HepG2 (cell line): ENCODE results near the gene CHST4. TPM values are rescaled to one million over a fixed set of nuclear protein-coding genes. Genes with fewer than 3 reads are reported as not detected.

Source experiments
- ATAC-seq: fragments of 200-7000 bp; cut with Tn5 transposase; 3 replicates; pipeline ENCODE4 v1.9.1; 2020; ENCODE audit warnings: mild to moderate bottlenecking, moderate library complexity
- BruUV-seq: library from RNA; stranded (reverse); fragments of 400-500 nt; replicated peaks from 2 replicates; lab custom pipeline; 2021; lab: Mats Ljungman, UMichigan
- CTCF ChIA-PET: fragments of 300-600 bp; formaldehyde crosslinking; extraction: SDS; loops from one replicate; lab custom pipeline; 2021; ENCODE audit warnings: low total read pairs, inconsistent platforms, low intra/inter-chr PET ratio; lab: Yijun Ruan, JAX
- POLR2A ChIA-PET: fragments of 350-600 bp; sonication (Branson Sonifier 250); formaldehyde crosslinking; loops from one replicate; lab custom pipeline; 2020; ENCODE audit warnings: antibody characterized with exemption, inconsistent platforms; lab: Yijun Ruan, JAX
- DNase-seq: peaks from one replicate; pipeline ENCODE4 v3.0.0-alpha.2; 2015; ENCODE audit warnings: low spot score
- FAIRE-seq: peaks from 3 replicates; lab custom pipeline; 2011; peaks lifted over from hg19 to GRCh38; lab: Jason Lieb, UNC
- H2AFZ ChIP-seq: one replicate; pipeline ENCODE4 v1.6.1; 2011; ENCODE audit warnings: low read length, inconsistent platforms
- H3K27ac ChIP-seq: fragments of 300-600 bp; 3 replicates; pipeline ENCODE4 v1.8.0; 2011; ENCODE audit warnings: mixed run types, mild to moderate bottlenecking, mixed read lengths, low read length, inconsistent platforms; ENCODE audit not compliant: insufficient read depth; ENCODE audit errors: extremely low read length
- H3K27me3 ChIP-seq, 2 experiments: fragments of 200-600 bp in 1 of 2; 2 replicates in 1 of 2; 3 replicates in 1 of 2; pipeline versions ENCODE4 v1.6.0 to v1.8.0; 2011; ENCODE audit warnings: low read length in 2 of 2, mild to moderate bottlenecking in 2 of 2, moderate library complexity in 2 of 2, inconsistent platforms in 1 of 2; ENCODE audit not compliant: insufficient read depth in 2 of 2, control insufficient read depth in 1 of 2
- H3K36me3 ChIP-seq, 2 experiments: fragments of 200-600 bp in 1 of 2; replicated peaks in 1 of 2; 2 replicates in 1 of 2; 3 replicates in 1 of 2; pipeline versions ENCODE4 v1.5.1 to v1.8.0; 2011; ENCODE audit warnings: low read length in 2 of 2, inconsistent platforms in 1 of 2; ENCODE audit not compliant: insufficient read depth in 2 of 2, control insufficient read depth in 1 of 2
- H3K4me1 ChIP-seq: 2 replicates; pipeline ENCODE4 v1.5.1; 2012; ENCODE audit warnings: low read length, inconsistent platforms; ENCODE audit not compliant: insufficient read depth
- H3K4me2 ChIP-seq: 2 replicates; pipeline ENCODE4 v1.6.0; 2011; ENCODE audit warnings: low read depth, low read length, inconsistent platforms
- H3K4me3 ChIP-seq, 3 experiments: fragments of 200-600 bp in 1 of 3; sonication (generic), shearing (Covaris generic) in 1 of 3; replicated peaks in 1 of 3; 2 replicates each; pipeline ENCODE4 v1.5.1; 2011 to 2016; ENCODE audit warnings: low read length in 3 of 3, inconsistent platforms in 2 of 3, low read depth in 2 of 3, mild to moderate bottlenecking in 2 of 3, control low read depth in 1 of 3, mixed read lengths in 1 of 3; ENCODE audit not compliant: insufficient read depth in 1 of 3
- H3K79me2 ChIP-seq: one replicate; pipeline ENCODE4 v1.6.1; 2011; ENCODE audit warnings: low read length, inconsistent platforms; ENCODE audit not compliant: insufficient read depth
- H3K9ac ChIP-seq: 2 replicates; pipeline ENCODE4 v1.6.0; 2011; ENCODE audit warnings: mild to moderate bottlenecking, low read depth, low read length, inconsistent platforms; ENCODE audit not compliant: insufficient read depth
- H3K9me3 ChIP-seq: 2 replicates; pipeline ENCODE4 v1.5.1; 2012; ENCODE audit warnings: mild to moderate bottlenecking, low read length
- H4K20me1 ChIP-seq: 2 replicates; pipeline ENCODE4 v1.6.0; 2011; ENCODE audit warnings: inconsistent platforms, mild to moderate bottlenecking, low read length, moderate library complexity; ENCODE audit not compliant: insufficient read depth
- ATF1 ChIP-seq: IDR thresholded peaks from 2 replicates; pipeline ENCODE4 v1.6.1; 2016; ENCODE audit warnings: mild to moderate bottlenecking, control low read depth
- GABPB1 ChIP-seq: IDR thresholded peaks from 2 replicates; pipeline ENCODE4 v1.6.1; 2016; ENCODE audit warnings: mild to moderate bottlenecking, missing genetic modification reagents, moderate library complexity, missing compliant biosample characterization
- HNRNPH1 ChIP-seq: fragments of 200-400 bp; formaldehyde crosslinking; optimal IDR thresholded peaks from 2 replicates; pipeline ENCODE3; 2017; ENCODE audit warnings: mild to moderate bottlenecking, low read depth, low read length
- MZF1 ChIP-seq: sonication (generic); formaldehyde crosslinking; IDR thresholded peaks from 2 replicates; pipeline ENCODE4 v1.8.1; 2023; ENCODE audit warnings: mild to moderate bottlenecking, missing genetic modification reagents, borderline replicate concordance
- NAIF1 ChIP-seq: sonication (generic); formaldehyde crosslinking; IDR thresholded peaks from 2 replicates; pipeline ENCODE4 v1.5.0; 2020; ENCODE audit warnings: mild to moderate bottlenecking, missing genetic modification reagents, borderline replicate concordance
- PAF1 ChIP-seq: IDR thresholded peaks from 2 replicates; pipeline ENCODE4 v1.6.1; 2016; ENCODE audit warnings: missing genetic modification reagents, missing compliant biosample characterization
- SCMH1 ChIP-seq: sonication (generic); formaldehyde crosslinking; IDR thresholded peaks from 2 replicates; pipeline ENCODE4 v1.9.0; 2021; ENCODE audit warnings: missing genetic modification reagents, mild to moderate bottlenecking, borderline replicate concordance
- TRIM24 ChIP-seq: sonication (generic); formaldehyde crosslinking; IDR thresholded peaks from 2 replicates; pipeline ENCODE4 v1.8.0; 2022; ENCODE audit warnings: mild to moderate bottlenecking, missing genetic modification reagents
- ZBTB39 ChIP-seq: sonication (generic); formaldehyde crosslinking; IDR thresholded peaks from 2 replicates; pipeline ENCODE4 v1.5.0; 2020; ENCODE audit warnings: missing genetic modification reagents
- ZEB1 ChIP-seq: IDR thresholded peaks from 2 replicates; pipeline ENCODE4 v1.6.1; 2012; ENCODE audit warnings: mild to moderate bottlenecking, low read depth, inconsistent platforms; ENCODE audit not compliant: insufficient replicate concordance
- ZNF484 ChIP-seq: sonication (generic); formaldehyde crosslinking; IDR thresholded peaks from 2 replicates; pipeline ENCODE4 v1.5.1; 2020; ENCODE audit warnings: mild to moderate bottlenecking, low read depth, missing genetic modification reagents, borderline replicate concordance
- ZNF737 ChIP-seq: sonication (generic); formaldehyde crosslinking; IDR thresholded peaks from 2 replicates; pipeline ENCODE4 v1.5.0; 2020; ENCODE audit warnings: missing genetic modification reagents, mild to moderate bottlenecking, borderline replicate concordance
- ZNF775 ChIP-seq: sonication (generic); formaldehyde crosslinking; IDR thresholded peaks from 2 replicates; pipeline ENCODE4 v1.4.0; 2020; ENCODE audit warnings: missing genetic modification reagents, mild to moderate bottlenecking, moderate library complexity, borderline replicate concordance
- ZNF816 ChIP-seq: sonication (generic); formaldehyde crosslinking; IDR thresholded peaks from 2 replicates; pipeline ENCODE4 v1.8.0; 2022; ENCODE audit warnings: missing genetic modification reagents, mild to moderate bottlenecking, borderline replicate concordance
- ZSCAN29 ChIP-seq: sonication (generic); formaldehyde crosslinking; conservative IDR thresholded peaks from 2 replicates; pipeline ENCODE4 v1.4.0; 2020; ENCODE audit warnings: mild to moderate bottlenecking, missing genetic modification reagents
- WGBS: methylation state at CpG from one replicate; pipeline ENCODE4 v1.1.6; 2017; ENCODE audit warnings: low lambda C conversion rate; 5-methylcytosine and 5-hydroxymethylcytosine counted together
- in situ Hi-C: cut with HindIII; loops from 2 replicates; pipeline ENCODE4 v1.10.0; 2017; ENCODE audit warnings: low pct_unique_long_range_greater_than_20kb; ENCODE audit not compliant: extremely low pct_ligation_motif_present
- intact Hi-C: fragments of 100-400 bp; cut with micrococcal nuclease; formaldehyde crosslinking; loops from one replicate; pipeline ENCODE4 v1.10.0; 2022; ENCODE audit not compliant: unreplicated experiment
- polyA plus RNA-seq, 8 experiments: library from polyadenylated mRNA; depleted of rRNA in 3 of 8; stranded (reverse) in 7 of 8; unstranded in 1 of 8; fragments of >200 nt; fragmentation: Illumina TruSeq in 4 of 8; extraction: Trizol in 4 of 8; gene quantifications; 2 replicates each; pipeline versions ENCODE4 v1.2.1 to v1.2.3, GENCODE V29; 2011 to 2016; ENCODE audit warnings: low read depth in 4 of 8, missing spikeins in 1 of 8, mixed read lengths in 1 of 8; ENCODE audit not compliant: insufficient read depth in 1 of 8
- total RNA-seq, 5 experiments: library from RNA; depleted of rRNA; stranded (reverse); fragments of >200 nt; fragmentation: Illumina TruSeq; extraction: Trizol; gene quantifications; 2 replicates each; pipeline ENCODE4 v1.2.3, GENCODE V29; 2016; ENCODE audit warnings: low read depth in 1 of 5

Gene CHST4
- total and polyA plus RNA-seq, 2 of the 13 experiments (the other 11 are each of a cell fraction or from before 2014, with no cell fraction given) = not detected

GRCh38 chr16:71532366-71532765, 6.1 kb downstream of the CHST4 start:
- intact Hi-C loops = no loop called here
- Histone ChIP-seq H3K36me3 (no peaks in the 10 kb centered on the region), H3K4me2 (no peak overlapping the region), H3K4me1 (no peaks in the 10 kb centered on the region), H3K9me3 (no peaks in the 10 kb centered on the region), H3K27me3 (peaks cover 0 to 37% of the 10 kb centered on the region in 2 experiments; a peak in 4 of 5 replicates), H4K20me1 (no peaks in the 10 kb centered on the region), H3K79me2 (no peaks in the 10 kb centered on the region), H3K4me3 (no peak overlapping the region), H2AFZ (no peak overlapping the region), H3K9ac (no peak overlapping the region), H3K27ac (no peak overlapping the region)
- 27% methylated on average over 3 of the region's 3 CpGs for WGBS
- ATAC-seq (no peak), DNase-seq (no peak), FAIRE-seq (no peak)
- POLR2A ChIA-PET = no interaction called here
- TF ChIP-seq TRIM24 (CRISPR knock-in tag) (no peak), ZNF737 (CRISPR knock-in tag) (no peak), SCMH1 (CRISPR knock-in tag) (no peak), HNRNPH1 (no peak), ZEB1 (no peak), PAF1 (CRISPR knock-in tag) (no peak), ZNF775 (CRISPR knock-in tag) (no peak), ZNF484 (no peak), ZBTB39 (CRISPR knock-in tag) (no peak), NAIF1 (CRISPR knock-in tag) (no peak), MZF1 (no peak), GABPB1 (no peak), ZSCAN29 (CRISPR knock-in tag) (no peak), ATF1 (CRISPR knock-in tag) (no peak), ZNF816 (CRISPR knock-in tag) (no peak)
- in situ Hi-C loops = no loop called here
- BruUV-seq = no TSS peak
- CTCF ChIA-PET = no interaction called here
